ENCODE results near the gene ZNF211. TPM values are rescaled to one million over a fixed set of nuclear protein-coding genes. Genes with fewer than 3 reads are reported as not detected.
A peak's percentile ranks its signal among the peaks of the same experiment; 100 is the strongest.

The ZNF211 gene
- total and polyA plus RNA-seq, 12 donors: 5.7 to 26.6 (median 10.4) TPM

GRCh38 chr19:57633832-57634131, 814 bp downstream of the ZNF211 start:
- H3K4me3 ChIP-seq: peak overlapping the region; percentile 65 to 98 (median 92)
- no peaks in the 10 kb centered on the region for H3K27me3 ChIP-seq
- intact Hi-C loops (cut with DNase I): loop anchor here in 3 of 10 donors (1.0 to 5.0 kb wide), 4 partner anchors 19 to 55 kb away; partner anchors contain the start of genes ZNF134 (in 2 of the 3), ZNF416 (in 1 of the 3) and ZNF530 (in 1 of the 3)
- DNase-seq: no peak
- peak in 7 of 8 donors; percentile 3 to 37 (median 27) for ATAC-seq
- TF ChIP-seq CTCF (IDR thresholded peaks at IDR 0.05): no peak
- H3K9me3 ChIP-seq: peaks cover 0 to 57% (median 26%) of the 10 kb centered on the region in 11 donors
- H3K4me1 ChIP-seq: peaks cover 5 to 18% (median 12%) of the 10 kb centered on the region in 9 donors
- H3K27ac ChIP-seq: peak overlapping the region in 7 of 10 donors; percentile 81 to 91 (median 88)
- peaks cover 0 to 58% (median 41%) of the 10 kb centered on the region in 9 donors for H3K36me3 ChIP-seq
- 38 to 45% methylated on average over 6 of the region's 6 CpGs for WGBS, 2 donors

GRCh38 chr19:57637379-57637778, 4.4 kb downstream of the ZNF211 start:
- H3K27me3 ChIP-seq: no peaks in the 10 kb centered on the region
- 97% methylated on average over 4 of the region's 4 CpGs for WGBS, 2 donors
- peaks cover 5 to 19% (median 12%) of the 10 kb centered on the region in 9 donors for H3K4me1 ChIP-seq
- peaks cover 0 to 76% (median 52%) of the 10 kb centered on the region in 11 donors for H3K9me3 ChIP-seq
- H3K27ac ChIP-seq: no peak overlapping the region
- ATAC-seq (no peak), DNase-seq (no peak)
- peaks cover 8 to 82% (median 77%) of the 10 kb centered on the region in 9 donors for H3K36me3 ChIP-seq
- H3K4me3 ChIP-seq: no peak overlapping the region
- no peak for TF ChIP-seq CTCF (IDR thresholded peaks at IDR 0.05)
- intact Hi-C loops (cut with DNase I): no loop called here

- DNase-seq: no peak
- peaks cover 8 to 79% (median 63%) of the 10 kb centered on the region in 9 donors for H3K36me3 ChIP-seq
- intact Hi-C loops (cut with DNase I): loop anchor here in 1 of 10 donors (5.0 kb wide), 1 partner anchor 36 kb away; no protein-coding TSS in a partner anchor
- no peak for ATAC-seq
- H3K4me3 ChIP-seq: no peak overlapping the region
- WGBS, 2 donors: 93 to 96% methylated on average over 4 of the region's 4 CpGs
- H3K27me3 ChIP-seq: no peaks in the 10 kb centered on the region
- H3K27ac ChIP-seq: no peak overlapping the region
- H3K4me1 ChIP-seq: peaks cover 0 to 13% (median 0%) of the 10 kb centered on the region in 9 donors
- peaks cover 0 to 97% (median 53%) of the 10 kb centered on the region in 11 donors for H3K9me3 ChIP-seq
- TF ChIP-seq CTCF (IDR thresholded peaks at IDR 0.05): no peak
These were observed 8.8 kb downstream of the ZNF211 start for GRCh38 chr19:57641715-57642234.

- no peak for DNase-seq
- Histone ChIP-seq H3K27me3 (no peaks in the 10 kb centered on the region), H3K9me3 (peaks cover 0 to 90% (median 45%) of the 10 kb centered on the region in 11 donors), H3K4me1 (peaks cover 0 to 13% (median 0%) of the 10 kb centered on the region in 9 donors), H3K36me3 (peaks cover 8 to 72% (median 56%) of the 10 kb centered on the region in 9 donors), H3K4me3 (no peak overlapping the region), H3K27ac (no peak overlapping the region)
- no peak for TF ChIP-seq CTCF (IDR thresholded peaks at IDR 0.05)
- 73% methylated on average over 4 of the region's 4 CpGs for WGBS, 2 donors
- intact Hi-C loops (cut with DNase I): loop anchor here in 1 of 10 donors (5.0 kb wide), 1 partner anchor 35 kb away; no protein-coding TSS in a partner anchor
- ATAC-seq: no peak
These were observed 9.6 kb downstream of the ZNF211 start for GRCh38 chr19:57642396-57643046.

All from heart right ventricle (tissue), 16 donors.